Left ventricle myocardium superior (tissue), 1 donor: ENCODE measurements around the gene PDXK. TPM values are rescaled to one million over a fixed set of nuclear protein-coding genes. Genes with fewer than 3 reads are reported as not detected.

Source experiments
- ATAC-seq: fragments of 200-7000 bp; cut with Tn5 transposase; one replicate; pipeline ENCODE4 v1.9.1; 2020; ENCODE audit warnings: mild to moderate bottlenecking, moderate library complexity
- DNase-seq: peaks from one replicate; pipeline ENCODE4 v3.0.0-alpha.2; 2020
- intact Hi-C: fragments of 100-400 bp; cut with micrococcal nuclease; formaldehyde crosslinking; loops from one replicate; pipeline ENCODE4 v1.11.0; 2022
- total RNA-seq: library from RNA; stranded (reverse); fragmentation: NEBNext Ultra II Directional; extraction: Animal tissue kit (Norgen Biotek cat#: 25700); gene quantifications from one replicate; pipeline ENCODE4 v1.2.1, GENCODE V29; 2021
- donor health status: DM: no; HTN: yes; CAD: no; lungs with severe emphysema.

PDXK gene
- total RNA-seq, 1 donor from 2014 or later: 117 TPM

DNA sequence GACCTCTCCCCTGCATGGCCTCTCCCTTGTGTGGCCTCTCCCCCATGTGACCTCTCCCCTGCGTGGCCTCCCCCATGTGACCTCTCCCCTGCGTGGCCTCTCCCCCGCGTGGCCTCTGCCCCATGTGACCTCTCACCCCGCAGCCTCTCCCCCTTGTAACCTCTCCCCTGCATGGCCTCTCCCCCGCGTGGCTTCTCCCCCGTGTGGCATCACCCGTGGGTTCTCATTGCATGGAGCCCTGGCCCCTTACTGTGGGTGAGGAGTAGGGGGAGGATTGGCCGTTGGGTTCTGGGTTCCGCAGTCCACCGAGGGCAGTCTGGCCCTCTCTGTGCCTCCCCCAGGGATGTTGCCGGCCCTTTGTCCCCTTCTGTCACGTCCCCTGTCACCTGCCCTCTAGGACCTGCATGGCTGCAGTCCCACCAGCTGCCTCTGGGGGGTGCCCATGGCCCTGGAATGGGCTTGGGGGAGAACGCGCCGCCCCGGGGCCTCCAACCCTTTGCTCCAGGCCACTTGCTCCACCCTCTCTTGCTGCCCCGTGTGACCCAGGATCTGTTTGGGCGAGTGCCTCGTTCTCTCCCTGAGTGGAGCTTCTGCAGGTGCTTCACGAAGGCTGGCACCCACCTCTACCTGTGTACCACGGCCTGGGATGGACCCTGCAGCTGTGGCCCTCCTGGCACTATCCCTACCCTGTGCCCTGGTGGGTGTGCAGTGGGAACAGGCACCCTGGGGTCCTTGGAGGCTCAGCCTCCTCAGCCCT is 91.8 kb downstream of the PDXK start:
- peak; percentile 86 for ATAC-seq
- intact Hi-C loops: no loop called here

DNA sequence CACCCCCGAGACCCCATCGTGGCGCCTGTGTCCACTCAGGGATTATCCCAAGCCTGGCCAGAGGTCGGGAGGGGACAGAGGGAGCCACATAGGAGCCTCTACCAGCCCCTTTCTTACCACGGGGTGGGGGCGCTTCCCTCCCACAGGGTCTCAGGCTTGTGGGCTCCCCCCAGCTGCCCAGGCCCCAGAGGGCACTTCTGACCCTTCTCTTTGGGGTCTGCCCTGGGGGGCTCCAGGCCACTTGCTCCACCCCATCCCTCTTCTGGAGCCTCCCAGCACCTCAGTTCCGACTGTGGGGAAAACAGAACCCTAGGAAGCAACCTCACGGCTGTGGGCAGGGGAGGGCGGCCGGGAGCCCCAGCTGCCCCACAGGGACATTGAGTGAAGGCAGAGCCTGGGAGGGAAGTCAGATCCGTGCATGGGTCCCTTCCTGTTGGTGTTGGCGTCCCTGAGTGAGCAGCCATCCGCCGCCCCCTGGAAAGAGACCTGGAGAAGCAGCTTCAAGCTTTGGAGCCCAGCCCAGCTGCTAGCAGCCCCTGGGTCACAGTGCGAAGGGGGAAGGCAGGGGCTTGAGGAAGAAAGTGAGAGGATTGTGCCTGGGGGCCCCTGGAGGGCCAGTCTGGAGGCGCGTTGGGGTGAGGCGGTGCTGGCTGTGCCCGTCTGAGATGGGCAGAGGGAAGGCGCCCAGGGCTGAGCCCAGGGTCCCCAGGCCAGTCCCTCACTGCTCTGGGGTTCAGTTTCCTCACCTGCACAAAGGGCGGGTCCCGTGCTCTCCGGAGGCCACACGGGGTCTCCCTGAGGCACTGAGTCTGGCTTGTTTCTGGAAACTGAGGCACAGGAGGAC is 92.6 kb downstream of the PDXK start:
- peak; percentile 4 for ATAC-seq
- intact Hi-C loops: no loop called here
- no peak for DNase-seq

More for the DNA sequence above, 91.8 kb downstream of the PDXK start:
- peak; percentile 92 for DNase-seq

Other genes with a start within 250 kb of the PDXK start
- gene HSF2BP, start 59.6 kb upstream of the PDXK start, total RNA-seq: not detected
- gene RRP1B, start 59.6 kb upstream of the PDXK start, total RNA-seq: 9.9 TPM
- gene CSTB, start 57.2 kb downstream of the PDXK start, total RNA-seq: 37.6 TPM
- 13.5 TPM for gene RRP1, start 70.4 kb downstream of the PDXK start, total RNA-seq
- 97.6 TPM for gene AGPAT3, start 146.1 kb downstream of the PDXK start, total RNA-seq